Keratinocyte (primary cell): ENCODE results near the gene MZT2A.
"Not testable (repeated sequence)": the region's sequence is repeated elsewhere in the genome, so short reads cannot be mapped to it uniquely, and the experiment has no call there.

ENCODE experiments used
- CTCF ChIP-seq, 3 experiments: IDR thresholded peaks in 1 of 3; conservative IDR thresholded peaks in 1 of 3; optimal IDR thresholded peaks in 1 of 3; 2 replicates in 2 of 3; 3 replicates in 1 of 3; pipeline versions ENCODE3 to v1.5.1; 2011; ENCODE audit warnings: low read length in 3 of 3, mild to moderate bottlenecking in 3 of 3, moderate library complexity in 2 of 3, control low read depth in 1 of 3, inconsistent platforms in 1 of 3; ENCODE audit not compliant: insufficient read depth in 2 of 3; ENCODE audit errors: extremely low read depth in 1 of 3
- EZH2 ChIP-seq: IDR thresholded peaks from one replicate; pipeline ENCODE4 v1.6.1; 2012; ENCODE audit warnings: inconsistent platforms, mild to moderate bottlenecking, low read length, moderate library complexity

GRCh38 chr2:131511969-131512870 is 20.0 kb upstream of the MZT2A start:
- not testable (repeated sequence) for TF ChIP-seq CTCF (optimal IDR thresholded peaks at IDR 0.05 in 1 of 3, IDR thresholded peaks at IDR 0.05 in 1 of 3, conservative IDR thresholded peaks at IDR 0.05 in 1 of 3; ENCODE audit: extremely low read depth in 1 of 3, insufficient read depth in 2 of 3, low read length in 3 of 3); EZH2
